Loucy (cell line): Measurements from ENCODE around the gene BTRC.

Experiments used
- EZH2phosphoT487 ChIP-seq: fragments of 200-600 bp; IDR thresholded peaks from 2 replicates; pipeline ENCODE4 v1.6.1; 2018; ENCODE audit warnings: antibody characterized with exemption, mild to moderate bottlenecking, moderate library complexity, borderline replicate concordance
- TF ChIP-seq, protein P1 (sequence below): fragments of 200-600 bp; sonication (generic); conservative IDR thresholded peaks from 2 replicates; pipeline ENCODE4 v1.5.1; 2014; ENCODE audit warnings: mild to moderate bottlenecking, antibody characterized with exemption, low read length

DNA sequence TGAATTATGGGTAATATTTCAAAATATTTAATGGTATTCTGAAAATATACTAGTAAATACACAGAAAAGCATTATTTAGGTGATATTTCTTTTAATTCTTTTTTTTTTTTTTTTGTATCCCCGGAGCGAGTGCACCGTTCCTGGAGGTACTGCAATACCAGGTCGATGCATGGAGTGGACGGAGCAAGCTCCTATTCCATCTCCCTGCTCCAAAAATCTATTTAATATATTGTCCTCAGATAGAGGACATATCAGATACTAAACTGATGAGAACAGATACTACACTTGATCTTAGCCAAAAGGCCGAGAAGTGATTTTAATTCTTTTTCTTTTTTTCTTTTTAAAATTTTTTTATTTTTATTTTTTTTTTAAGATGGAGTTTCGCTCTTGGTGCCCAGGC is 10.8 kb downstream of the BTRC start:
- TF ChIP-seq, protein P1, sequence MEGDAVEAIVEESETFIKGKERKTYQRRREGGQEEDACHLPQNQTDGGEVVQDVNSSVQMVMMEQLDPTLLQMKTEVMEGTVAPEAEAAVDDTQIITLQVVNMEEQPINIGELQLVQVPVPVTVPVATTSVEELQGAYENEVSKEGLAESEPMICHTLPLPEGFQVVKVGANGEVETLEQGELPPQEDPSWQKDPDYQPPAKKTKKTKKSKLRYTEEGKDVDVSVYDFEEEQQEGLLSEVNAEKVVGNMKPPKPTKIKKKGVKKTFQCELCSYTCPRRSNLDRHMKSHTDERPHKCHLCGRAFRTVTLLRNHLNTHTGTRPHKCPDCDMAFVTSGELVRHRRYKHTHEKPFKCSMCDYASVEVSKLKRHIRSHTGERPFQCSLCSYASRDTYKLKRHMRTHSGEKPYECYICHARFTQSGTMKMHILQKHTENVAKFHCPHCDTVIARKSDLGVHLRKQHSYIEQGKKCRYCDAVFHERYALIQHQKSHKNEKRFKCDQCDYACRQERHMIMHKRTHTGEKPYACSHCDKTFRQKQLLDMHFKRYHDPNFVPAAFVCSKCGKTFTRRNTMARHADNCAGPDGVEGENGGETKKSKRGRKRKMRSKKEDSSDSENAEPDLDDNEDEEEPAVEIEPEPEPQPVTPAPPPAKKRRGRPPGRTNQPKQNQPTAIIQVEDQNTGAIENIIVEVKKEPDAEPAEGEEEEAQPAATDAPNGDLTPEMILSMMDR: no peak
- TF ChIP-seq EZH2phosphoT487: no peak
